Epidermal melanocyte (primary cell): ENCODE results near the gene TPI1.
"Not testable (repeated sequence)": the region's sequence is repeated elsewhere in the genome, so short reads cannot be mapped to it uniquely, and the experiment has no call there.

Experiments
- DNase-seq: peaks from one replicate; pipeline ENCODE4 v3.0.0; 2011; ENCODE audit warnings: low spot score; ENCODE audit not compliant: insufficient read length

TPI1 gene

GRCh38 chr12:6868211-6869048 is 1.1 kb downstream of the TPI1 start:
- DNase-seq: no peak

- DNase-seq: peak; percentile 81
Measured at GRCh38 chr12:6869049-6870021, 2.0 kb downstream of the TPI1 start.

- not testable (repeated sequence) for DNase-seq
Measured at GRCh38 chr12:6870304-6870703, 3.0 kb downstream of the TPI1 start.

- no peak for DNase-seq
Measured at GRCh38 chr12:6871052-6871957, 4.0 kb downstream of the TPI1 start.

- peak; percentile 79 for DNase-seq
Measured at GRCh38 chr12:6872073-6873048, 5.0 kb downstream of the TPI1 start.

GRCh38 chr12:6873094-6874014 is 6.0 kb downstream of the TPI1 start, which contains the start of gene SPSB2:
SPSB2 (minus strand) TSS chr12:6873303; CDS start chr12:6872901, 402 bp downstream.
- peak; percentile 91 for DNase-seq

- not testable (repeated sequence) for DNase-seq
Measured at GRCh38 chr12:6874015-6874368, 6.7 kb downstream of the TPI1 start.

GRCh38 chr12:6879824-6880223 is 12.5 kb downstream of the TPI1 start:
- not testable (repeated sequence) for DNase-seq

- no peak for DNase-seq
Measured at GRCh38 chr12:6883252-6883651, 15.9 kb downstream of the TPI1 start.

- no peak for DNase-seq
Measured at GRCh38 chr12:6883683-6884082, 16.4 kb downstream of the TPI1 start.

GRCh38 chr12:6884539-6884938 is 17.2 kb downstream of the TPI1 start:
- no peak for DNase-seq

- not testable (repeated sequence) for DNase-seq
Measured at GRCh38 chr12:6886206-6886999, 19.1 kb downstream of the TPI1 start.

- DNase-seq: no peak
Measured at GRCh38 chr12:6887460-6887859, 20.1 kb downstream of the TPI1 start.

GRCh38 chr12:6888360-6888759 is 21.0 kb downstream of the TPI1 start:
- DNase-seq: no peak

- DNase-seq: not testable (repeated sequence)
Measured at GRCh38 chr12:6888794-6889193, 21.5 kb downstream of the TPI1 start.

GRCh38 chr12:6889775-6890573 is 22.6 kb downstream of the TPI1 start:
- DNase-seq: not testable (repeated sequence)
